PC-3 (cell line): ENCODE results near the gene GYPC. TPM values are rescaled to one million over a fixed set of nuclear protein-coding genes. Genes with fewer than 3 reads are reported as not detected.

Experiments
- ATAC-seq: fragments of 200-7000 bp; cut with Tn5 transposase; 2 replicates; pipeline ENCODE4 v1.9.1; 2020; ENCODE audit warnings: mild to moderate bottlenecking, moderate library complexity
- BruUV-seq: library from RNA; stranded (reverse); fragments of 400-500 nt; replicated peaks from 2 replicates; lab custom pipeline; 2021; lab: Mats Ljungman, UMichigan
- CTCF ChIA-PET: fragments of 300-600 bp; sonication (Branson Sonifier 250); formaldehyde crosslinking; loops from one replicate; lab custom pipeline; 2022; ENCODE audit warnings: antibody characterized with exemption; lab: Charles Lee
- POLR2A ChIA-PET: fragments of 300-600 bp; sonication (Branson Sonifier 250); formaldehyde crosslinking; loops from one replicate; lab custom pipeline; 2022; ENCODE audit warnings: antibody characterized with exemption; ENCODE audit not compliant: unreplicated experiment; lab: Charles Lee
- DNase-seq: peaks from one replicate; pipeline ENCODE4 v3.0.0-alpha.2; 2015
- H2AFZ ChIP-seq: fragments of 300-600 bp; sonication (generic); 2 replicates; pipeline ENCODE4 v1.6.0; 2016; ENCODE audit warnings: antibody characterized with exemption, low read length
- H3F3A ChIP-seq: fragments of 300-600 bp; sonication (generic); one replicate; pipeline ENCODE4 v1.6.0; 2017; ENCODE audit warnings: antibody characterized with exemption, low read length, control low read depth, mild to moderate bottlenecking; ENCODE audit not compliant: unreplicated experiment
- H3K27ac ChIP-seq: fragments of 300-600 bp; sonication (generic); 2 replicates; pipeline ENCODE4 v1.5.1; 2016; ENCODE audit warnings: mild to moderate bottlenecking, low read length
- H3K27me3 ChIP-seq: fragments of 300-600 bp; sonication (generic); 2 replicates; pipeline ENCODE4 v1.6.1; 2016; ENCODE audit warnings: low read length, mixed read lengths
- H3K36me3 ChIP-seq: fragments of 300-600 bp; sonication (generic); 2 replicates; pipeline ENCODE4 v1.6.1; 2016; ENCODE audit warnings: low read depth, mixed run types, low read length, mixed read lengths
- H3K4me1 ChIP-seq: fragments of 300-600 bp; sonication (generic); 2 replicates; pipeline ENCODE4 v1.5.1; 2016; ENCODE audit warnings: low read length; ENCODE audit not compliant: insufficient read depth
- H3K4me2 ChIP-seq: fragments of 300-600 bp; sonication (generic); 2 replicates; pipeline ENCODE4 v1.6.0; 2016; ENCODE audit warnings: low read length
- H3K4me3 ChIP-seq: fragments of 300-600 bp; sonication (generic); 2 replicates; pipeline ENCODE4 v1.5.1; 2016; ENCODE audit warnings: mild to moderate bottlenecking, low read length, mixed read lengths
- H3K79me2 ChIP-seq: fragments of 300-600 bp; sonication (generic); 2 replicates; pipeline ENCODE4 v1.6.1; 2017; ENCODE audit warnings: low read length, mixed read lengths
- H3K9ac ChIP-seq: fragments of 300-600 bp; sonication (generic); 2 replicates; pipeline ENCODE4 v1.6.0; 2016; ENCODE audit warnings: mild to moderate bottlenecking, low read length
- H3K9me2 ChIP-seq: fragments of 300-600 bp; sonication (generic); replicated peaks from 2 replicates; pipeline ENCODE4 v1.6.1; 2016; ENCODE audit warnings: mixed run types, low read length, mixed read lengths
- H3K9me3 ChIP-seq: fragments of 300-600 bp; sonication (generic); 2 replicates; pipeline ENCODE4 v1.6.1; 2016; ENCODE audit warnings: low read length, mixed read lengths
- H4K20me1 ChIP-seq: fragments of 300-600 bp; sonication (generic); 2 replicates; pipeline ENCODE4 v1.6.1; 2016; ENCODE audit warnings: low read length, mixed read lengths
- EZH2 ChIP-seq: fragments of 300-600 bp; sonication (generic); IDR thresholded peaks from one replicate; pipeline ENCODE4 v1.6.1; 2017; ENCODE audit warnings: antibody characterized with exemption, mild to moderate bottlenecking, low read length; ENCODE audit not compliant: unreplicated experiment
- EZH2phosphoT487 ChIP-seq: fragments of 300-600 bp; sonication (generic); IDR thresholded peaks from 2 replicates; pipeline ENCODE4 v1.6.1; 2018; ENCODE audit warnings: mild to moderate bottlenecking, antibody characterized with exemption, low read length, borderline replicate concordance
- intact Hi-C: fragments of 100-400 bp; cut with micrococcal nuclease; formaldehyde crosslinking; loops from 2 replicates; pipeline ENCODE4 v1.9.0; 2023
- total RNA-seq: library from RNA; depleted of rRNA; stranded (reverse); fragments of >200 nt; gene quantifications from 2 replicates; pipeline ENCODE4 v1.2.3, GENCODE V29; 2014
- TF ChIP-seq, protein P1 (sequence below): fragments of 300-600 bp; sonication (generic); conservative IDR thresholded peaks from 2 replicates; pipeline ENCODE4 v1.5.1; 2017; ENCODE audit warnings: antibody characterized with exemption, low read depth, mild to moderate bottlenecking, low read length

GYPC gene
- total RNA-seq, 1 experiment from 2014 or later, result not detected

GRCh38 chr2:126649101-126649500, 6.9 kb upstream of the GYPC start:
- Histone ChIP-seq H3K4me1 (no peaks in the 10 kb centered on the region), H3K9ac (no peak overlapping the region), H3K27ac (no peak overlapping the region), H3K9me2 (no peaks in the 10 kb centered on the region), H3F3A (no peaks in the 10 kb centered on the region), H2AFZ (no peak overlapping the region), H3K4me3 (no peak overlapping the region), H3K4me2 (no peak overlapping the region), H4K20me1 (no peaks in the 10 kb centered on the region), H3K9me3 (no peaks in the 10 kb centered on the region), H3K27me3 (peaks cover 14% of the 10 kb centered on the region; the same call in 1 of the 2 replicates), H3K36me3 (no peaks in the 10 kb centered on the region), H3K79me2 (no peaks in the 10 kb centered on the region)
- ATAC-seq, result no peak
- intact Hi-C loops, result no loop called here
- POLR2A ChIA-PET, result no interaction called here
- TF ChIP-seq EZH2phosphoT487, result no peak
- no peak for TF ChIP-seq EZH2
- TF ChIP-seq, protein P1, sequence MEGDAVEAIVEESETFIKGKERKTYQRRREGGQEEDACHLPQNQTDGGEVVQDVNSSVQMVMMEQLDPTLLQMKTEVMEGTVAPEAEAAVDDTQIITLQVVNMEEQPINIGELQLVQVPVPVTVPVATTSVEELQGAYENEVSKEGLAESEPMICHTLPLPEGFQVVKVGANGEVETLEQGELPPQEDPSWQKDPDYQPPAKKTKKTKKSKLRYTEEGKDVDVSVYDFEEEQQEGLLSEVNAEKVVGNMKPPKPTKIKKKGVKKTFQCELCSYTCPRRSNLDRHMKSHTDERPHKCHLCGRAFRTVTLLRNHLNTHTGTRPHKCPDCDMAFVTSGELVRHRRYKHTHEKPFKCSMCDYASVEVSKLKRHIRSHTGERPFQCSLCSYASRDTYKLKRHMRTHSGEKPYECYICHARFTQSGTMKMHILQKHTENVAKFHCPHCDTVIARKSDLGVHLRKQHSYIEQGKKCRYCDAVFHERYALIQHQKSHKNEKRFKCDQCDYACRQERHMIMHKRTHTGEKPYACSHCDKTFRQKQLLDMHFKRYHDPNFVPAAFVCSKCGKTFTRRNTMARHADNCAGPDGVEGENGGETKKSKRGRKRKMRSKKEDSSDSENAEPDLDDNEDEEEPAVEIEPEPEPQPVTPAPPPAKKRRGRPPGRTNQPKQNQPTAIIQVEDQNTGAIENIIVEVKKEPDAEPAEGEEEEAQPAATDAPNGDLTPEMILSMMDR, result no peak
- BruUV-seq, result no TSS peak
- CTCF ChIA-PET, result no interaction called here
- DNase-seq, result no peak

DNA sequence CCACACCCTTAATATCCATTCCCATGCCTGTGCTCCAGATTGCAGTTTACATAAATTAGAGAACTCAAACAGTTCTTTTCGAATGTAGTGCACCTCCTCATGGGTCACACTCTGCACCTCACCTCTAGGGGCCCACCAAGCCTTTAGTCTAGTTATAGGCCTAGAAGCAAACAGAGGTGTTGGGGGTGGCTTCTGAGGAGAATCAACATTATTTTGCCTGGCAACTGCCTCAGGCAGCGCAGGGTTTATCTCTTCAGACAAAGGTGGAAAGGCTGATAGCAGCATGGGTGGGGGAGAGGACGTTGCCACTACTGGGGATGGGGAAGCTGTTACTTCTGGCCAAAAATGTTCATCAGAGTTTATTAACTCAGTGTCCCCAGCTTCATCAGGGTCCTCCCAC, 5.0 kb upstream of the GYPC start:
- H3K36me3 ChIP-seq, result no peaks in the 10 kb centered on the region
- POLR2A ChIA-PET, result no interaction called here
- BruUV-seq, result no TSS peak

GRCh38 chr2:126652323-126652891, 3.6 kb upstream of the GYPC start:
- no peak overlapping the region for H3K27ac ChIP-seq
- no peaks in the 10 kb centered on the region for H3K9me2 ChIP-seq
- no TSS peak for BruUV-seq
- TF ChIP-seq, protein P1, result no peak
- TF ChIP-seq EZH2phosphoT487 (no peak), EZH2 (no peak)
- no peaks in the 10 kb centered on the region for H3K36me3 ChIP-seq
- H3K9me3 ChIP-seq, result no peaks in the 10 kb centered on the region
- no peak overlapping the region for H3K9ac ChIP-seq
- CTCF ChIA-PET, result no interaction called here
- no peak overlapping the region for H3K4me2 ChIP-seq
- H2AFZ ChIP-seq, result no peak overlapping the region
- intact Hi-C loops, result no loop called here
- no peaks in the 10 kb centered on the region for H3K79me2 ChIP-seq
- H3K4me3 ChIP-seq, result no peak overlapping the region
- no peaks in the 10 kb centered on the region for H3F3A ChIP-seq
- POLR2A ChIA-PET, result no interaction called here
- no peak for DNase-seq
- H3K27me3 ChIP-seq, result peaks cover 44% of the 10 kb centered on the region
- H3K4me1 ChIP-seq, result no peaks in the 10 kb centered on the region
- H4K20me1 ChIP-seq, result no peaks in the 10 kb centered on the region
- ATAC-seq, result no peak

More for the DNA sequence above, 5.0 kb upstream of the GYPC start:
- DNase-seq (no peak), ATAC-seq (no peak)
- Histone ChIP-seq H3K27me3 (peaks cover 31% of the 10 kb centered on the region), H3K9ac (no peak overlapping the region), H3K27ac (no peak overlapping the region), H4K20me1 (no peaks in the 10 kb centered on the region), H3K4me3 (no peak overlapping the region), H3K9me2 (no peaks in the 10 kb centered on the region), H3K9me3 (no peaks in the 10 kb centered on the region), H2AFZ (no peak overlapping the region), H3K4me1 (no peaks in the 10 kb centered on the region), H3K4me2 (no peak overlapping the region), H3K79me2 (no peaks in the 10 kb centered on the region), H3F3A (no peaks in the 10 kb centered on the region)
- CTCF ChIA-PET, result no interaction called here
- TF ChIP-seq, protein P1, result no peak
- TF ChIP-seq EZH2 (no peak), EZH2phosphoT487 (no peak)
- intact Hi-C loops, result no loop called here
